Neutrophil (primary cell): ENCODE results near the gene TXLNA.

Experiments
- H3K27ac ChIP-seq: fragments of 200-600 bp; sonication (generic); 2 replicates; pipeline ENCODE4 v1.5.1; 2016; ENCODE audit warnings: mild to moderate bottlenecking, moderate library complexity
- H3K27me3 ChIP-seq: fragments of 200-600 bp; sonication (generic); 2 replicates; pipeline ENCODE4 v1.6.0; 2016; ENCODE audit warnings: mild to moderate bottlenecking
- H3K36me3 ChIP-seq: fragments of 200-600 bp; sonication (generic); 2 replicates; pipeline ENCODE4 v1.5.1; 2017
- H3K4me1 ChIP-seq, 2 experiments: fragments of 200-600 bp in 1 of 2; sonication (generic) in 1 of 2; 1 replicate in 1 of 2; 2 replicates in 1 of 2; pipeline versions ENCODE4 v1.5.1 to v1.6.1; 2013 to 2016; ENCODE audit warnings: low read depth in 1 of 2, low read length in 1 of 2, mild to moderate bottlenecking in 1 of 2, moderate library complexity in 1 of 2; ENCODE audit not compliant: control insufficient read depth in 1 of 2, insufficient read depth in 1 of 2
- H3K4me3 ChIP-seq, 2 experiments: fragments of 200-600 bp in 1 of 2; sonication (generic) in 1 of 2; 1 replicate in 1 of 2; 2 replicates in 1 of 2; pipeline ENCODE4 v1.5.1; 2013 to 2016; ENCODE audit warnings: low read depth in 1 of 2, low read length in 1 of 2, mild to moderate bottlenecking in 1 of 2, moderate library complexity in 1 of 2
- H3K9me3 ChIP-seq: fragments of 200-600 bp; sonication (generic); 2 replicates; pipeline ENCODE4 v1.5.1; 2016
- CTCF ChIP-seq: fragments of 200-600 bp; sonication (generic); IDR thresholded peaks from 2 replicates; pipeline ENCODE4 v1.5.1; 2016; ENCODE audit warnings: antibody characterized with exemption

TXLNA gene

GRCh38 chr1:32208891-32209328 is 29.4 kb downstream of the TXLNA start, which contains the start of gene DCDC2B:
TSS of gene DCDC2B (plus strand) at chr1:32209089. CDS start at chr1:32209094, 5 bp downstream.
- Histone ChIP-seq H3K36me3 (peaks cover 15% of the 10 kb centered on the region), H3K9me3 (no peaks in the 10 kb centered on the region), H3K27ac (no peak within 1 kb of the TSS), H3K27me3 (no peaks in the 10 kb centered on the region), H3K4me1 (peaks cover 15 to 16% of the 10 kb centered on the region in 2 experiments), H3K4me3 (no peak within 1 kb of the TSS)
- TF ChIP-seq CTCF = no peak

GRCh38 chr1:32215629-32216480 is 36.4 kb downstream of the TXLNA start:
- no peaks in the 10 kb centered on the region for H3K27me3 ChIP-seq
- H3K4me1 ChIP-seq = peaks cover 3 to 4% of the 10 kb centered on the region in 2 experiments
- H3K4me3 ChIP-seq = no peak overlapping the region
- peaks cover 75% of the 10 kb centered on the region for H3K36me3 ChIP-seq
- no peaks in the 10 kb centered on the region for H3K9me3 ChIP-seq
- peak; percentile 33 for TF ChIP-seq CTCF
- H3K27ac ChIP-seq = peak overlapping the region; percentile 5

- H3K4me1 ChIP-seq = peaks cover 10 to 11% of the 10 kb centered on the region in 2 experiments
- peaks cover 76% of the 10 kb centered on the region for H3K36me3 ChIP-seq
- H3K4me3 ChIP-seq = no peak overlapping the region
- no peak for TF ChIP-seq CTCF
- H3K27me3 ChIP-seq = no peaks in the 10 kb centered on the region
- peak overlapping the region; percentile 5 for H3K27ac ChIP-seq
- H3K9me3 ChIP-seq = no peaks in the 10 kb centered on the region
These were observed 37.1 kb downstream of the TXLNA start for GRCh38 chr1:32216566-32216965.

- no peak for TF ChIP-seq CTCF
- Histone ChIP-seq H3K4me1 (peaks cover 19 to 26% of the 10 kb centered on the region in 2 experiments), H3K27ac (no peak overlapping the region), H3K36me3 (peaks cover 60% of the 10 kb centered on the region), H3K9me3 (no peaks in the 10 kb centered on the region), H3K27me3 (no peaks in the 10 kb centered on the region), H3K4me3 (no peak overlapping the region)
These were observed 39.5 kb downstream of the TXLNA start for GRCh38 chr1:32219022-32219421.

- Histone ChIP-seq H3K27ac (peak overlapping the region; percentile 86), H3K4me3 (peak overlapping the region; percentile 80 to 99), H3K9me3 (no peaks in the 10 kb centered on the region), H3K4me1 (peaks cover 19 to 26% of the 10 kb centered on the region in 2 experiments), H3K36me3 (peaks cover 48% of the 10 kb centered on the region), H3K27me3 (no peaks in the 10 kb centered on the region)
- TF ChIP-seq CTCF = no peak
These were observed 41.5 kb downstream of the TXLNA start for GRCh38 chr1:32220746-32221580.
